ENCODE data around the gene ABCG1.

The ABCG1 gene

GRCh38 chr21:42208801-42209490 lies 10.0 kb upstream of the ABCG1 start:
- H4K20me1 ChIP-seq (ENCODE audit: insufficient read depth, low read length) = no peaks in the 10 kb centered on the region
- H3K4me2 ChIP-seq (ENCODE audit: low read length) = no peak overlapping the region
- H3F3A ChIP-seq (ENCODE audit: insufficient read depth, low read length) = no peaks in the 10 kb centered on the region
- no peak overlapping the region for H2AFZ ChIP-seq (ENCODE audit: low read length)
- no peak overlapping the region for H3K27ac ChIP-seq (ENCODE audit: low read depth, low read length, poor library complexity, severe bottlenecking)
- H3K9me2 ChIP-seq (ENCODE audit: low read depth, low read length) = no peaks in the 10 kb centered on the region
- H3K79me2 ChIP-seq (ENCODE audit: insufficient read depth, low read length) = no peaks in the 10 kb centered on the region
- no peak for TF ChIP-seq CTCF (IDR thresholded peaks at IDR 0.05; ENCODE audit: low read length)
- no peak for TF ChIP-seq EZH2 (IDR thresholded peaks at IDR 0.05; ENCODE audit: borderline replicate concordance, low read length)
- H3K9ac ChIP-seq (ENCODE audit: low read length) = no peak overlapping the region
- no peaks in the 10 kb centered on the region for H3K27me3 ChIP-seq (ENCODE audit: insufficient read depth, low read length)
- 0 out of 2 replicates have a peak, but pooled peaks cover 4% of the 10 kb centered on the region for H3K9me3 ChIP-seq (ENCODE audit: low read length)
- no peak overlapping the region for H3K4me3 ChIP-seq (ENCODE audit: low read depth, low read length, poor library complexity, severe bottlenecking)
- H3K4me1 ChIP-seq (ENCODE audit: insufficient read depth, low read length, severe bottlenecking) = no peaks in the 10 kb centered on the region
- H3K36me3 ChIP-seq (ENCODE audit: insufficient read depth, low read length) = no peaks in the 10 kb centered on the region

- H3K4me3 ChIP-seq (ENCODE audit: low read depth, low read length, poor library complexity, severe bottlenecking) = no peak overlapping the region
- TF ChIP-seq CTCF (IDR thresholded peaks at IDR 0.05; ENCODE audit: low read length) (no peak), EZH2 (IDR thresholded peaks at IDR 0.05; ENCODE audit: borderline replicate concordance, low read length) (no peak)
- H3K4me1 ChIP-seq (ENCODE audit: insufficient read depth, low read length, severe bottlenecking) = no peaks in the 10 kb centered on the region
- no peaks in the 10 kb centered on the region for H4K20me1 ChIP-seq (ENCODE audit: insufficient read depth, low read length)
- no peak overlapping the region for H3K4me2 ChIP-seq (ENCODE audit: low read length)
- H2AFZ ChIP-seq (ENCODE audit: low read length) = no peak overlapping the region
- no peaks in the 10 kb centered on the region for H3K27me3 ChIP-seq (ENCODE audit: insufficient read depth, low read length)
- no peak overlapping the region for H3K27ac ChIP-seq (ENCODE audit: low read depth, low read length, poor library complexity, severe bottlenecking)
- peaks cover 2% of the 10 kb centered on the region; the same call in 1 of the 2 replicates for H3K36me3 ChIP-seq (ENCODE audit: insufficient read depth, low read length)
- H3K79me2 ChIP-seq (ENCODE audit: insufficient read depth, low read length) = no peaks in the 10 kb centered on the region
- H3K9me3 ChIP-seq (ENCODE audit: low read length) = 0 out of 2 replicates have a peak, but pooled peaks cover 4% of the 10 kb centered on the region
- H3F3A ChIP-seq (ENCODE audit: insufficient read depth, low read length) = no peaks in the 10 kb centered on the region
- no peak overlapping the region for H3K9ac ChIP-seq (ENCODE audit: low read length)
- no peaks in the 10 kb centered on the region for H3K9me2 ChIP-seq (ENCODE audit: low read depth, low read length)
These were observed 9.0 kb upstream of the ABCG1 start for GRCh38 chr21:42209801-42210479.

- H3K79me2 ChIP-seq (ENCODE audit: insufficient read depth, low read length) = no peaks in the 10 kb centered on the region
- H3K4me3 ChIP-seq (ENCODE audit: low read depth, low read length, poor library complexity, severe bottlenecking) = no peak overlapping the region
- no peaks in the 10 kb centered on the region for H3K9me2 ChIP-seq (ENCODE audit: low read depth, low read length)
- peaks cover 17% of the 10 kb centered on the region; the same call in 1 of the 2 replicates for H3K9me3 ChIP-seq (ENCODE audit: low read length)
- no peak overlapping the region for H3K27ac ChIP-seq (ENCODE audit: low read depth, low read length, poor library complexity, severe bottlenecking)
- no peaks in the 10 kb centered on the region for H3K27me3 ChIP-seq (ENCODE audit: insufficient read depth, low read length)
- H3K9ac ChIP-seq (ENCODE audit: low read length) = no peak overlapping the region
- TF ChIP-seq CTCF (IDR thresholded peaks at IDR 0.05; ENCODE audit: low read length) (no peak), EZH2 (IDR thresholded peaks at IDR 0.05; ENCODE audit: borderline replicate concordance, low read length) (no peak)
- no peaks in the 10 kb centered on the region for H3K4me1 ChIP-seq (ENCODE audit: insufficient read depth, low read length, severe bottlenecking)
- no peak overlapping the region for H3K4me2 ChIP-seq (ENCODE audit: low read length)
- H4K20me1 ChIP-seq (ENCODE audit: insufficient read depth, low read length) = no peaks in the 10 kb centered on the region
- peaks cover 8% of the 10 kb centered on the region; the same call in 1 of the 2 replicates for H3K36me3 ChIP-seq (ENCODE audit: insufficient read depth, low read length)
- no peak overlapping the region for H2AFZ ChIP-seq (ENCODE audit: low read length)
- H3F3A ChIP-seq (ENCODE audit: insufficient read depth, low read length) = no peaks in the 10 kb centered on the region
These were observed 6.7 kb upstream of the ABCG1 start for GRCh38 chr21:42212266-42212665.

All from OCI-LY1 (cell line).